Liver (tissue), 3 donors: ENCODE data around the gene RPA3.

Experiments used
- CTCF ChIP-seq: fragments of 150-350 bp; IDR thresholded peaks from 2 replicates; pipeline ENCODE4 v1.5.1; 2017; ENCODE audit warnings: improper control_type of control experiment, low read depth, low read length; ENCODE audit not compliant: missing input control
- MAX ChIP-seq: IDR thresholded peaks from 2 replicates; pipeline ENCODE4 v1.6.1; 2016; ENCODE audit warnings: antibody characterized with exemption
- RAD21 ChIP-seq, 2 donors: IDR thresholded peaks; 2 replicates each; pipeline ENCODE4 v1.6.1; 2016; ENCODE audit warnings: antibody characterized with exemption in 2 of 2, mild to moderate bottlenecking in 2 of 2
- RXRA ChIP-seq, 2 donors: IDR thresholded peaks; 2 replicates each; pipeline ENCODE4 v1.6.1; 2017 to 2018; ENCODE audit warnings: antibody characterized with exemption in 2 of 2, mild to moderate bottlenecking in 1 of 2
- TAF1 ChIP-seq: conservative IDR thresholded peaks from 2 replicates; pipeline ENCODE4 v1.6.1; 2016; ENCODE audit warnings: antibody characterized with exemption, mild to moderate bottlenecking
- TF ChIP-seq, protein P1 (sequence below): IDR thresholded peaks from 2 replicates; pipeline ENCODE4 v1.6.1; 2016; ENCODE audit warnings: antibody characterized with exemption, mild to moderate bottlenecking
- donor health status: healthy.
- donor health status: healthy.

- TF ChIP-seq CTCF (no peak), TAF1 (no peak), MAX (no peak), RAD21 (IDR thresholded peaks at IDR 0.05) (no peak), RXRA (IDR thresholded peaks at IDR 0.05) (no peak)
- TF ChIP-seq, protein P1, sequence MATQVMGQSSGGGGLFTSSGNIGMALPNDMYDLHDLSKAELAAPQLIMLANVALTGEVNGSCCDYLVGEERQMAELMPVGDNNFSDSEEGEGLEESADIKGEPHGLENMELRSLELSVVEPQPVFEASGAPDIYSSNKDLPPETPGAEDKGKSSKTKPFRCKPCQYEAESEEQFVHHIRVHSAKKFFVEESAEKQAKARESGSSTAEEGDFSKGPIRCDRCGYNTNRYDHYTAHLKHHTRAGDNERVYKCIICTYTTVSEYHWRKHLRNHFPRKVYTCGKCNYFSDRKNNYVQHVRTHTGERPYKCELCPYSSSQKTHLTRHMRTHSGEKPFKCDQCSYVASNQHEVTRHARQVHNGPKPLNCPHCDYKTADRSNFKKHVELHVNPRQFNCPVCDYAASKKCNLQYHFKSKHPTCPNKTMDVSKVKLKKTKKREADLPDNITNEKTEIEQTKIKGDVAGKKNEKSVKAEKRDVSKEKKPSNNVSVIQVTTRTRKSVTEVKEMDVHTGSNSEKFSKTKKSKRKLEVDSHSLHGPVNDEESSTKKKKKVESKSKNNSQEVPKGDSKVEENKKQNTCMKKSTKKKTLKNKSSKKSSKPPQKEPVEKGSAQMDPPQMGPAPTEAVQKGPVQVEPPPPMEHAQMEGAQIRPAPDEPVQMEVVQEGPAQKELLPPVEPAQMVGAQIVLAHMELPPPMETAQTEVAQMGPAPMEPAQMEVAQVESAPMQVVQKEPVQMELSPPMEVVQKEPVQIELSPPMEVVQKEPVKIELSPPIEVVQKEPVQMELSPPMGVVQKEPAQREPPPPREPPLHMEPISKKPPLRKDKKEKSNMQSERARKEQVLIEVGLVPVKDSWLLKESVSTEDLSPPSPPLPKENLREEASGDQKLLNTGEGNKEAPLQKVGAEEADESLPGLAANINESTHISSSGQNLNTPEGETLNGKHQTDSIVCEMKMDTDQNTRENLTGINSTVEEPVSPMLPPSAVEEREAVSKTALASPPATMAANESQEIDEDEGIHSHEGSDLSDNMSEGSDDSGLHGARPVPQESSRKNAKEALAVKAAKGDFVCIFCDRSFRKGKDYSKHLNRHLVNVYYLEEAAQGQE: no peak
Measured at GRCh38 chr7:7706101-7706511, 12.3 kb downstream of the RPA3 start.
